CD4-positive, alpha-beta memory T cell (primary cell): ENCODE results near the gene PSMA5. TPM values are rescaled to one million over a fixed set of nuclear protein-coding genes. Genes with fewer than 3 reads are reported as not detected.
"Not testable (repeated sequence)": the region's sequence is repeated elsewhere in the genome, so short reads cannot be mapped to it uniquely, and the experiment has no call there.

Source experiments
- CTCF ChIA-PET: fragments of 350-600 bp; sonication (Branson Sonifier 250); formaldehyde crosslinking; loops from one replicate; lab custom pipeline; 2021; ENCODE audit warnings: inconsistent platforms; ENCODE audit not compliant: partially characterized antibody; lab: Charles Lee
- POLR2A ChIA-PET: fragments of 350-600 bp; sonication (Branson Sonifier 250); formaldehyde crosslinking; loops from one replicate; lab custom pipeline; 2021; ENCODE audit not compliant: partially characterized antibody; lab: Charles Lee
- DNase-seq, 5 donors: peaks; one replicate each; pipeline versions ENCODE4 v3.0.0 to v3.0.0-alpha.2; 2020 to 2022; ENCODE audit warnings: mixed read lengths in 1 of 5
- H3K27ac ChIP-seq: one replicate; pipeline ENCODE4 v1.7.0; 2013; ENCODE audit warnings: low read depth, low read length
- H3K27me3 ChIP-seq: 2 replicates; pipeline ENCODE4 v1.7.0; 2013; ENCODE audit warnings: mild to moderate bottlenecking, low read length, moderate library complexity; ENCODE audit not compliant: insufficient read depth
- H3K36me3 ChIP-seq: 2 replicates; pipeline ENCODE4 v1.7.0; 2013; ENCODE audit warnings: mild to moderate bottlenecking, low read length, moderate library complexity; ENCODE audit not compliant: insufficient read depth
- H3K4me1 ChIP-seq: 2 replicates; pipeline ENCODE4 v1.7.0; 2013; ENCODE audit warnings: mild to moderate bottlenecking, low read length, moderate library complexity; ENCODE audit not compliant: insufficient read depth
- H3K4me3 ChIP-seq, 2 donors: one replicate each; pipeline ENCODE4 v1.7.0; 2013; ENCODE audit warnings: low read length in 2 of 2, mild to moderate bottlenecking in 1 of 2
- H3K9me3 ChIP-seq, 2 donors: one replicate each; pipeline ENCODE4 v1.7.0; 2013; ENCODE audit warnings: low read length in 2 of 2, control low read depth in 1 of 2; ENCODE audit not compliant: control insufficient read depth in 1 of 2
- H3K27ac Mint-ChIP-seq, 7 donors: one replicate each; pipeline ENCODE4 v1.8.0; 2020 to 2021; ENCODE audit warnings: mixed read lengths in 7 of 7, mild to moderate bottlenecking in 6 of 7, inconsistent platforms in 3 of 7, moderate library complexity in 3 of 7
- H3K27me3 Mint-ChIP-seq, 2 donors: one replicate each; pipeline ENCODE4 v1.8.0; 2020 to 2021; ENCODE audit warnings: mixed read lengths in 2 of 2
- H3K36me3 Mint-ChIP-seq, 2 donors: one replicate each; pipeline ENCODE4 v1.8.0; 2020 to 2021; ENCODE audit warnings: mixed read lengths in 2 of 2, inconsistent platforms in 1 of 2, mild to moderate bottlenecking in 1 of 2
- H3K4me1 Mint-ChIP-seq, 4 donors: one replicate each; pipeline ENCODE4 v1.8.0; 2020 to 2021; ENCODE audit warnings: mixed read lengths in 4 of 4, mild to moderate bottlenecking in 1 of 4
- H3K4me3 Mint-ChIP-seq, 8 donors: one replicate each; pipeline ENCODE4 v1.8.0; 2020 to 2021; ENCODE audit warnings: mixed read lengths in 8 of 8, mild to moderate bottlenecking in 7 of 8, moderate library complexity in 6 of 8, inconsistent platforms in 3 of 8
- H3K9me3 Mint-ChIP-seq, 8 donors: one replicate each; pipeline ENCODE4 v1.8.0; 2020 to 2021; ENCODE audit warnings: mixed read lengths in 8 of 8, mild to moderate bottlenecking in 5 of 8, inconsistent platforms in 3 of 8, moderate library complexity in 1 of 8
- intact Hi-C: fragments of 100-400 bp; cut with micrococcal nuclease; formaldehyde crosslinking; loops from one replicate; pipeline ENCODE4 v1.15.1; 2023
- polyA plus RNA-seq, 2 donors: library from polyadenylated mRNA; unstranded; fragments of 300-500 nt; fragmentation: Illumina TruSeq; gene quantifications; one replicate each; pipeline ENCODE4 v1.2.3, GENCODE V29; 2021
- total RNA-seq, 2 experiments: library from RNA; stranded (reverse); gene quantifications; one replicate each; pipeline ENCODE4 v1.2.3, GENCODE V29; 2021

PSMA5 gene
- total and polyA plus RNA-seq, 4 experiments from 2014 or later, result 87.7 to 122 (median 93.5) TPM

GRCh38 chr1:109379907-109380306 is 46.3 kb downstream of the PSMA5 start:
- H3K27me3 ChIP-seq, result no peaks in the 10 kb centered on the region
- H3K4me1 ChIP-seq, result no peaks in the 10 kb centered on the region
- no peaks in the 10 kb centered on the region for H3K9me3 ChIP-seq
- DNase-seq, result no peak
- ChIA-PET POLR2A (no interaction called here), CTCF (no interaction called here)
- no peaks in the 10 kb centered on the region for H3K36me3 ChIP-seq
- Mint-ChIP-seq H3K4me1 (no peaks in the 10 kb centered on the region), H3K4me3 (no peak overlapping the region), H3K27me3 (peaks cover 3 to 10% of the 10 kb centered on the region in 2 donors), H3K36me3 (no peaks in the 10 kb centered on the region), H3K27ac (no peak overlapping the region), H3K9me3 (no peaks in the 10 kb centered on the region)
- intact Hi-C loops, result no loop called here
- H3K4me3 ChIP-seq, result no peak overlapping the region
- H3K27ac ChIP-seq, result no peak overlapping the region

- no peaks in the 10 kb centered on the region for H3K36me3 Mint-ChIP-seq
- Histone ChIP-seq H3K4me1 (no peaks in the 10 kb centered on the region), H3K27me3 (no peaks in the 10 kb centered on the region), H3K4me3 (no peak overlapping the region), H3K9me3 (no peaks in the 10 kb centered on the region), H3K36me3 (no peaks in the 10 kb centered on the region), H3K27ac (no peak overlapping the region)
- POLR2A ChIA-PET, result interaction anchor here (0.5 kb wide), 1 partner anchor 62 kb away, joined by 3 read pairs; no protein-coding TSS in a partner anchor
- H3K9me3 Mint-ChIP-seq, result no peaks in the 10 kb centered on the region
- H3K4me3 Mint-ChIP-seq, result no peak overlapping the region
- H3K4me1 Mint-ChIP-seq, result no peaks in the 10 kb centered on the region
- intact Hi-C loops, result no loop called here
- peaks cover 3 to 8% of the 10 kb centered on the region in 2 donors for H3K27me3 Mint-ChIP-seq
- H3K27ac Mint-ChIP-seq, result no peak overlapping the region
- CTCF ChIA-PET, result no interaction called here
- DNase-seq, result no peak
These were observed 46.8 kb downstream of the PSMA5 start for GRCh38 chr1:109379422-109379821.

- Mint-ChIP-seq H3K27ac (no peak overlapping the region), H3K4me3 (no peak overlapping the region), H3K36me3 (no peaks in the 10 kb centered on the region), H3K4me1 (no peaks in the 10 kb centered on the region), H3K9me3 (peaks cover 0 to 3% (median 0%) of the 10 kb centered on the region in 8 donors), H3K27me3 (peaks cover 4 to 7% of the 10 kb centered on the region in 2 donors)
- Histone ChIP-seq H3K9me3 (no peaks in the 10 kb centered on the region), H3K27me3 (no peaks in the 10 kb centered on the region), H3K4me3 (no peak overlapping the region), H3K4me1 (no peaks in the 10 kb centered on the region), H3K36me3 (no peaks in the 10 kb centered on the region), H3K27ac (no peak overlapping the region)
- ChIA-PET CTCF (no interaction called here), POLR2A (no interaction called here)
- DNase-seq, result no peak
- intact Hi-C loops, result no loop called here
These were observed 48.5 kb downstream of the PSMA5 start for GRCh38 chr1:109377698-109378097.

- H3K27me3 ChIP-seq, H3K4me1 ChIP-seq, H3K36me3 Mint-ChIP-seq, H3K36me3 ChIP-seq, CTCF ChIA-PET, H3K9me3 Mint-ChIP-seq, H3K4me1 Mint-ChIP-seq, H3K27ac Mint-ChIP-seq, DNase-seq, H3K9me3 ChIP-seq, H3K4me3 ChIP-seq, POLR2A ChIA-PET, intact Hi-C loops, H3K27ac ChIP-seq, H3K4me3 Mint-ChIP-seq: not testable (repeated sequence)
- H3K27me3 Mint-ChIP-seq, result peaks cover 4 to 20% of the 10 kb centered on the region in 2 donors
These were observed 52.6 kb downstream of the PSMA5 start for GRCh38 chr1:109373696-109374095.

- ChIA-PET CTCF (no interaction called here), POLR2A (no interaction called here)
- peaks cover 8% of the 10 kb centered on the region for H3K4me1 ChIP-seq
- H3K9me3 Mint-ChIP-seq, result peaks cover 0 to 3% (median 0%) of the 10 kb centered on the region in 8 donors
- no peaks in the 10 kb centered on the region for H3K36me3 Mint-ChIP-seq
- no peak overlapping the region for H3K27ac ChIP-seq
- H3K27me3 Mint-ChIP-seq, result peaks cover 4 to 24% of the 10 kb centered on the region in 2 donors
- intact Hi-C loops, result no loop called here
- no peak for DNase-seq
- no peaks in the 10 kb centered on the region for H3K36me3 ChIP-seq
- H3K27ac Mint-ChIP-seq, result no peak overlapping the region
- no peaks in the 10 kb centered on the region for H3K27me3 ChIP-seq
- H3K4me1 Mint-ChIP-seq, result peaks cover 0 to 7% (median 4%) of the 10 kb centered on the region in 4 donors
- no peaks in the 10 kb centered on the region for H3K9me3 ChIP-seq
- H3K4me3 ChIP-seq, result no peak overlapping the region
- H3K4me3 Mint-ChIP-seq, result no peak overlapping the region
These were observed 53.1 kb downstream of the PSMA5 start for GRCh38 chr1:109373126-109373525.

GRCh38 chr1:109372281-109372680 is 54.0 kb downstream of the PSMA5 start:
- Mint-ChIP-seq H3K27ac (no peak overlapping the region), H3K4me3 (no peak overlapping the region), H3K9me3 (peaks cover 0 to 3% (median 0%) of the 10 kb centered on the region in 8 donors), H3K36me3 (no peaks in the 10 kb centered on the region), H3K4me1 (peaks cover 0 to 7% (median 4%) of the 10 kb centered on the region in 4 donors), H3K27me3 (peaks cover 8 to 30% of the 10 kb centered on the region in 2 donors)
- Histone ChIP-seq H3K27me3 (no peaks in the 10 kb centered on the region), H3K36me3 (no peaks in the 10 kb centered on the region), H3K4me3 (no peak overlapping the region), H3K4me1 (peaks cover 8% of the 10 kb centered on the region), H3K9me3 (no peaks in the 10 kb centered on the region), H3K27ac (no peak overlapping the region)
- CTCF ChIA-PET, result interaction anchor here (0.7 kb wide), 2 partner anchors 160 to 400 kb away, joined by 3 read pairs; no protein-coding TSS in a partner anchor
- intact Hi-C loops, result no loop called here
- DNase-seq, result no peak
- POLR2A ChIA-PET, result no interaction called here

- CTCF ChIA-PET, result no interaction called here
- H3K9me3 Mint-ChIP-seq, result peaks cover 0 to 3% (median 0%) of the 10 kb centered on the region in 8 donors
- Histone ChIP-seq H3K4me3 (no peak overlapping the region), H3K27me3 (no peaks in the 10 kb centered on the region), H3K9me3 (no peaks in the 10 kb centered on the region), H3K36me3 (no peaks in the 10 kb centered on the region), H3K27ac (no peak overlapping the region), H3K4me1 (peaks cover 8% of the 10 kb centered on the region)
- peaks cover 13 to 37% of the 10 kb centered on the region in 2 donors for H3K27me3 Mint-ChIP-seq
- intact Hi-C loops, result no loop called here
- POLR2A ChIA-PET, result no interaction called here
- peaks cover 0 to 7% (median 4%) of the 10 kb centered on the region in 4 donors for H3K4me1 Mint-ChIP-seq
- H3K36me3 Mint-ChIP-seq, result no peaks in the 10 kb centered on the region
- no peak overlapping the region for H3K27ac Mint-ChIP-seq
- no peak overlapping the region for H3K4me3 Mint-ChIP-seq
- DNase-seq, result no peak
These were observed 54.9 kb downstream of the PSMA5 start for GRCh38 chr1:109371341-109371739.
